ENCODE results near the gene FAM135A. TPM values are rescaled to one million over a fixed set of nuclear protein-coding genes. Genes with fewer than 3 reads are reported as not detected.

FAM135A gene
- total and polyA plus RNA-seq, 2 donors (not counting 1 experiment from before 2014, with no cell fraction given): 3.9 to 30.6 TPM

GRCh38 chr6:70502484-70502883 is 89.2 kb downstream of the FAM135A start:
- H3K9me3 ChIP-seq (ENCODE audit: control extremely low read depth in 1 of 3, control insufficient read depth in 2 of 3, insufficient read depth in 1 of 3, low read length in 2 of 3): peaks cover 10 to 15% (median 12%) of the 10 kb centered on the region in 3 donors
- POLR2A ChIA-PET: no interaction called here
- no peaks in the 10 kb centered on the region for H3K27me3 ChIP-seq (replicated peaks in 1 of 4; ENCODE audit: control extremely low read depth in 1 of 4, control insufficient read depth in 3 of 4, insufficient read depth in 4 of 4, low read length in 3 of 4)
- no peaks in the 10 kb centered on the region for H4K20me1 ChIP-seq (ENCODE audit: control insufficient read depth, insufficient read depth, low read length, poor library complexity, severe bottlenecking)
- DNase-seq: no peak
- H3K4me3 ChIP-seq (ENCODE audit: control extremely low read depth in 1 of 5, extremely low read depth in 1 of 5, insufficient read depth in 1 of 5, low read depth in 2 of 5, low read length in 4 of 5): no peak overlapping the region
- H3K4me2 ChIP-seq (replicated peaks; ENCODE audit: low read depth, low read length, poor library complexity, severe bottlenecking): no peak overlapping the region
- no peak overlapping the region for H2AFZ ChIP-seq (ENCODE audit: insufficient read depth, low read depth, low read length, poor library complexity, severe bottlenecking)
- no peaks in the 10 kb centered on the region for H3K4me1 ChIP-seq (ENCODE audit: control insufficient read depth in 2 of 2, insufficient read depth in 2 of 2, low read length in 2 of 2)
- H3K27me3 Mint-ChIP-seq: no peaks in the 10 kb centered on the region
- ATAC-seq (ENCODE audit: low read depth): no peak
- intact Hi-C loops (cut with micrococcal nuclease): no loop called here
- H3K9me3 Mint-ChIP-seq (ENCODE audit: insufficient read depth): peaks cover 11% of the 10 kb centered on the region
- H3K27ac Mint-ChIP-seq: no peak overlapping the region
- H3K36me3 ChIP-seq (replicated peaks in 1 of 2; ENCODE audit: control extremely low read depth in 1 of 2, control insufficient read depth in 1 of 2, extremely low read depth in 1 of 2, insufficient read depth in 2 of 2, low read length in 1 of 2): peaks cover 10 to 21% of the 10 kb centered on the region in 2 experiments
- no peaks in the 10 kb centered on the region for H3K79me2 ChIP-seq (ENCODE audit: control insufficient read depth, insufficient read depth, low read length)
- CTCF ChIA-PET: no interaction called here
- WGBS (ENCODE audit: insufficient coverage): no CpG with 5 or more reads among the region's 3 CpGs
- H3K27ac ChIP-seq (ENCODE audit: low read length in 2 of 2): no peak overlapping the region
- H3K9ac ChIP-seq (ENCODE audit: low read length): no peak overlapping the region
- TF ChIP-seq EZH2 (IDR thresholded peaks at IDR 0.05; ENCODE audit: borderline replicate concordance, insufficient read depth, low read depth, low read length, poor library complexity, severe bottlenecking): no peak
- TF ChIP-seq CTCF (IDR thresholded peaks at IDR 0.05): no peak
- no peak overlapping the region for H3K4me3 Mint-ChIP-seq
- no peaks in the 10 kb centered on the region for H3K4me1 Mint-ChIP-seq

DNA sequence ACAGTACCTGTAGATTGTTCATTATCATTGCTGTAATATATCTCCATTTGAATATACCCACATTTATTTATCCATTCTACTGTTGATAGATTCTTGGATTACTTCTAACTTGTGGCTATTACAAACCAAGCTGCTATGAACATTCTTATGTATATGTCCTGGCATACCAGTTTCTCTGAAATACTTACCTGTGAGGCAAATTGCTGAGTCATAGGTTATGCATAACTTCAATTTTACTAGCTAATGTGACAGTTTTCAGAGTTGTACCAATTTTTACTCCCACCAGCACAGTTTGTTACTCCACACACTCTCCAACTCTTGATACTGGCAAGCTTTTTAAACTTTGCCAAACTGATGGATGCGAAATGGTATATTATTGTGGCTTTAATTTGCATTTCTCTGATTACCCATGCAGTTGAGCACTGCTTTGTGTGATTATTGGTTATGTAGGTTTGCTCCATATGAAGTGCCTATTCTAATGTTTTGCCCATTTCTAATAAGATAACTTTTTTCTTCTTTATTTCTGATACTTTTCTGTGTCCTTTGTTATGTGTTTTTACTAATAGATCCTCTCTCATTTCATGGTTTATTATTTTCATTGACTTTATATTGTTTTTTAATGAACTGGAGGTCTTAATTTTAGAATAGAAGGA is 90.6 kb downstream of the FAM135A start:
- Histone ChIP-seq H3K36me3 (replicated peaks in 1 of 2; ENCODE audit: control extremely low read depth in 1 of 2, control insufficient read depth in 1 of 2, extremely low read depth in 1 of 2, insufficient read depth in 2 of 2, low read length in 1 of 2) (peaks cover 10 to 21% of the 10 kb centered on the region in 2 experiments), H4K20me1 (ENCODE audit: control insufficient read depth, insufficient read depth, low read length, poor library complexity, severe bottlenecking) (no peaks in the 10 kb centered on the region), H3K27ac (ENCODE audit: low read length in 2 of 2) (no peak overlapping the region), H2AFZ (ENCODE audit: insufficient read depth, low read depth, low read length, poor library complexity, severe bottlenecking) (no peak overlapping the region), H3K9me3 (ENCODE audit: control extremely low read depth in 1 of 3, control insufficient read depth in 2 of 3, insufficient read depth in 1 of 3, low read length in 2 of 3) (peaks cover 10 to 15% (median 12%) of the 10 kb centered on the region in 3 donors), H3K79me2 (ENCODE audit: control insufficient read depth, insufficient read depth, low read length) (no peaks in the 10 kb centered on the region), H3K4me2 (replicated peaks; ENCODE audit: low read depth, low read length, poor library complexity, severe bottlenecking) (no peak overlapping the region), H3K4me3 (ENCODE audit: control extremely low read depth in 1 of 5, extremely low read depth in 1 of 5, insufficient read depth in 1 of 5, low read depth in 2 of 5, low read length in 4 of 5) (no peak overlapping the region), H3K9ac (ENCODE audit: low read length) (no peak overlapping the region), H3K27me3 (replicated peaks in 1 of 4; ENCODE audit: control extremely low read depth in 1 of 4, control insufficient read depth in 3 of 4, insufficient read depth in 4 of 4, low read length in 3 of 4) (no peaks in the 10 kb centered on the region), H3K4me1 (ENCODE audit: control insufficient read depth in 2 of 2, insufficient read depth in 2 of 2, low read length in 2 of 2) (no peaks in the 10 kb centered on the region)
- intact Hi-C loops (cut with micrococcal nuclease): no loop called here
- ChIA-PET POLR2A (no interaction called here), CTCF (interaction anchor here (1.1 kb wide), 1 partner anchor 16 kb away, joined by 3 read pairs; no protein-coding TSS in a partner anchor)
- no peak overlapping the region for H3K4me3 Mint-ChIP-seq
- ATAC-seq (ENCODE audit: low read depth) (no peak), DNase-seq (no peak)
- TF ChIP-seq EZH2 (IDR thresholded peaks at IDR 0.05; ENCODE audit: borderline replicate concordance, insufficient read depth, low read depth, low read length, poor library complexity, severe bottlenecking) (no peak), CTCF (IDR thresholded peaks at IDR 0.05) (no peak)
- peaks cover 7% of the 10 kb centered on the region for H3K9me3 Mint-ChIP-seq (ENCODE audit: insufficient read depth)
- WGBS (ENCODE audit: insufficient coverage): no CpG with 5 or more reads among the region's 1 CpG
- H3K27ac Mint-ChIP-seq: no peak overlapping the region
- no peaks in the 10 kb centered on the region for H3K4me1 Mint-ChIP-seq
- no peaks in the 10 kb centered on the region for H3K27me3 Mint-ChIP-seq

All from B cell (primary cell).